Stomach (tissue), 4 donors: ENCODE results near the gene CD300C.

Experiments
- CTCF ChIP-seq, 7 experiments: fragments of 450-650 bp in 4 of 7; fragments of 200-600 bp in 3 of 7; sonication (generic) in 3 of 7; IDR thresholded peaks; one replicate each; pipeline ENCODE4 v1.5.1; 2016 to 2019; ENCODE audit warnings: antibody characterized with exemption in 7 of 7, control low read depth in 2 of 7, mild to moderate bottlenecking in 1 of 7
- EP300 ChIP-seq: sonication (generic); formaldehyde crosslinking; IDR thresholded peaks from one replicate; pipeline ENCODE4 v1.6.1; 2017; ENCODE audit warnings: antibody characterized with exemption
- POLR2A ChIP-seq, 4 donors: fragments of 450-650 bp; IDR thresholded peaks; one replicate each; pipeline ENCODE4 v1.6.1; 2016; ENCODE audit warnings: antibody characterized with exemption in 4 of 4, control low read depth in 2 of 4, mild to moderate bottlenecking in 1 of 4, moderate library complexity in 1 of 4
- POLR2AphosphoS5 ChIP-seq, 3 donors: sonication (generic); formaldehyde crosslinking; IDR thresholded peaks; one replicate each; pipeline ENCODE4 v1.6.1; 2016; ENCODE audit warnings: antibody characterized with exemption in 3 of 3

- TF ChIP-seq POLR2A (IDR thresholded peaks at IDR 0.05) (no peak), CTCF (IDR thresholded peaks at IDR 0.05) (no peak), POLR2AphosphoS5 (IDR thresholded peaks at IDR 0.05) (no peak), EP300 (no peak)
Measured at GRCh38 chr17:74561586-74561985, 15.7 kb upstream of the CD300C start.
